HG02623 (cell line): Measurements from ENCODE around the gene BOD1L2.

ENCODE experiments used
- ATAC-seq: cut with Tn5 transposase; IDR thresholded peaks from one replicate; pipeline ENCODE4 v1.9.1; 2021; ENCODE audit warnings: moderate library complexity; ENCODE audit not compliant: unreplicated experiment

Gene BOD1L2

GRCh38 chr18:57149531-57149930 lies 2.6 kb downstream of the BOD1L2 start:
- no peak for ATAC-seq

GRCh38 chr18:57150081-57150480 lies 3.2 kb downstream of the BOD1L2 start:
- no peak for ATAC-seq

GRCh38 chr18:57150828-57151227 lies 3.9 kb downstream of the BOD1L2 start:
- ATAC-seq: no peak

GRCh38 chr18:57154191-57154830 lies 7.4 kb downstream of the BOD1L2 start:
- ATAC-seq: no peak

- no peak for ATAC-seq
Observed at GRCh38 chr18:57164401-57164800, 17.5 kb downstream of the BOD1L2 start.

GRCh38 chr18:57167617-57168308 lies 20.9 kb downstream of the BOD1L2 start:
- no peak for ATAC-seq

- no peak for ATAC-seq
Observed at GRCh38 chr18:57171026-57171425, 24.1 kb downstream of the BOD1L2 start.

- no peak for ATAC-seq
Observed at GRCh38 chr18:57175532-57175931, 28.6 kb downstream of the BOD1L2 start.

- no peak for ATAC-seq
Observed at GRCh38 chr18:57185434-57185833, 38.5 kb downstream of the BOD1L2 start.

GRCh38 chr18:57188851-57189557 lies 42.1 kb downstream of the BOD1L2 start:
- ATAC-seq: no peak

GRCh38 chr18:57190026-57190425 lies 43.1 kb downstream of the BOD1L2 start:
- ATAC-seq: no peak

- ATAC-seq: no peak
Observed at GRCh38 chr18:57194070-57194469, 47.2 kb downstream of the BOD1L2 start.

- no peak for ATAC-seq
Observed at GRCh38 chr18:57194622-57195021, 47.7 kb downstream of the BOD1L2 start.

GRCh38 chr18:57195341-57195740 lies 48.5 kb downstream of the BOD1L2 start:
- no peak for ATAC-seq

- no peak for ATAC-seq
Observed at GRCh38 chr18:57197261-57197660, 50.4 kb downstream of the BOD1L2 start.

- ATAC-seq: no peak
Observed at GRCh38 chr18:57198073-57198472, 51.2 kb downstream of the BOD1L2 start.
